ENCODE measurements around the gene PDSS1.

- TF ChIP-seq EZH2 (IDR thresholded peaks at IDR 0.05; ENCODE audit: borderline replicate concordance, insufficient read depth, low read length, poor library complexity, severe bottlenecking) (no peak), EP300 (conservative IDR thresholded peaks at IDR 0.05; ENCODE audit: poor library complexity, severe bottlenecking) (no peak), CTCF (IDR thresholded peaks at IDR 0.05; ENCODE audit: poor library complexity, severe bottlenecking) (no peak), RAD21 (conservative IDR thresholded peaks at IDR 0.05) (no peak), MXI1 (conservative IDR thresholded peaks at IDR 0.05; ENCODE audit: poor library complexity, severe bottlenecking) (no peak), POLR2AphosphoS5 (IDR thresholded peaks at IDR 0.05) (no peak), REST (IDR thresholded peaks at IDR 0.05; ENCODE audit: borderline replicate concordance) (no peak), TAF1 (IDR thresholded peaks at IDR 0.05; ENCODE audit: low read depth) (peak; percentile 44)
These were observed 564 bp downstream of the PDSS1 start for GRCh38 chr10:26697922-26698608.
